GM19099 (cell line): ENCODE measurements around the gene POP5.

ENCODE experiments used
- POLR2A ChIP-seq: IDR thresholded peaks from 3 replicates; pipeline ENCODE4 v1.6.1; 2011; ENCODE audit warnings: low read depth; ENCODE audit not compliant: insufficient read length; ENCODE audit errors: extremely low read depth

POP5 gene

GRCh38 chr12:120590741-120591407 lies 9.7 kb upstream of the POP5 start:
- TF ChIP-seq POLR2A, result no peak

- no peak for TF ChIP-seq POLR2A
Measured at GRCh38 chr12:120588948-120589930, 8.0 kb upstream of the POP5 start.

- no peak for TF ChIP-seq POLR2A
Measured at GRCh38 chr12:120588371-120588770, 7.2 kb upstream of the POP5 start.

GRCh38 chr12:120586860-120587259 lies 5.7 kb upstream of the POP5 start:
- no peak for TF ChIP-seq POLR2A

- TF ChIP-seq POLR2A, result no peak
Measured at GRCh38 chr12:120586206-120586605, 5.0 kb upstream of the POP5 start.

GRCh38 chr12:120584343-120585149 lies 3.3 kb upstream of the POP5 start:
- no peak for TF ChIP-seq POLR2A

- TF ChIP-seq POLR2A, result no peak
Measured at GRCh38 chr12:120583478-120584030, 2.4 kb upstream of the POP5 start.

- no peak for TF ChIP-seq POLR2A
Measured at GRCh38 chr12:120581998-120582397, 796 bp upstream of the POP5 start.

- no peak for TF ChIP-seq POLR2A
Measured at GRCh38 chr12:120579179-120579578, 2.0 kb downstream of the POP5 start.

GRCh38 chr12:120574106-120574505 lies 7.1 kb downstream of the POP5 start:
- TF ChIP-seq POLR2A, result no peak

GRCh38 chr12:120573560-120573959 lies 7.6 kb downstream of the POP5 start:
- no peak for TF ChIP-seq POLR2A

- no peak for TF ChIP-seq POLR2A
Measured at GRCh38 chr12:120571299-120571698, 9.9 kb downstream of the POP5 start.

- no peak for TF ChIP-seq POLR2A
Measured at GRCh38 chr12:120563495-120563894, 17.7 kb downstream of the POP5 start.

- no peak for TF ChIP-seq POLR2A
Measured at GRCh38 chr12:120562906-120563305, 18.3 kb downstream of the POP5 start.

GRCh38 chr12:120557589-120557988 lies 23.6 kb downstream of the POP5 start:
- TF ChIP-seq POLR2A, result no peak
